Stimulated activated naive CD4-positive, alpha-beta T cell (primary cell): Measurements from ENCODE around the gene TSHZ2.
A peak's percentile ranks its signal among the peaks of the same experiment; 100 is the strongest.

Source experiments
- DNase-seq, 6 experiments: peaks; one replicate each; lab custom pipeline; 2025; lab: John Stamatoyannopoulos, UW

TSHZ2 gene

DNA sequence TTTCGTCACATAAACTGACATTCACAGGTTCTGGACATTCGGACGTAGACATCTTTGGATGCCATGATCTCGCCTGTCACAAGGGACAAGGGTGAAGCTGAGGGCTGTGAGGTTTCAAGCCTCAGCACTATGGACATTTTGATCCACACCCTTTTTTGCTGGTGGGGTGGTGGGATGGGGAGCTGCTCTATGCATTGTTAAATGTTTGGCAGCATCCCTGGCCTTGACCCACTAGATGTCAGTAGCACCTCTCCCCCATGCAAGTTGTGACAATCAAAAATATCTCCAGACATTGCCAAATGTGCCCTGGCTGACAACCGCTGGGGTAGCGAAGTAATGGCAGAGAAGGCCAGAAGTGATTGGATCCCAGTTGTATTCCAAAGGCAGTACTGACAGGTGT is 229.4 kb downstream of the TSHZ2 start:
- no peak for DNase-seq

DNA sequence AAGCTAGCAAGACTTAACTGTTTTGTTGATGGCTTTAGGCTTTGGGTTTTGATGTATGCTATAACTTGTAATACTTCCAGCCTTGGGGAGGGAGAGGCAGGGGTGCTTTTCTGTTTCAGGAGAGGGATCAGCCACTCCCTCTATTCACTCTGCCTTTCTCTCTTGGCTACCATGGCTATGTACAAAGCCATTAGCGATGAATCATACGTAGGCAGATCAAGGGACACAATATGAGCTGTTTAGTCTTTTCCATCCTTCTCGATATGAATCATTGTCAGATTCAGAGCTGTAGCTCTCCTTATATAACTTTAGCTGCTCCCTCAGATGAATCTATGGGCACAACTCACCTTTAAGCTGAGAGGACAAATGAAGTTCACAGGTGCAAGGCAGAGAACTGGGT is 230.6 kb downstream of the TSHZ2 start:
- DNase-seq = no peak

DNA sequence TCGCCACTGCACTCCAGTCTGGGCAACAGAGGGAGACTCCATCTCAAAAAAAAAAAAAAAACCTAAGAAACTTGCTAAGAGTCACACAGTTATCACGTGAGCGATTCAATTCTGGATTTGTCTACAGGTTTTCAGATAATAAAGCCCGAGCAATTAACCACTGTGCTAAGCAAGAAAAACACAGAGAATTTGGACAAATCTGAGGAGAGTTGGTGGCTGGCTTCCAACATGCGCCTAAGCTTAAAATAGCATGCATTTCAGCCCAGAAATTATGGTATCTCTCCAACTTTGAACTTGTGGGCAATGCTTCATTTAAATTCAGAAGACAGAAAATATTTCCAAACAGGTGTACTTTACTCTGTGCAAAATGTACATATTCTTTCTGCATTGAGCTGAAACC is 232.9 kb downstream of the TSHZ2 start:
- DNase-seq = no peak

DNA sequence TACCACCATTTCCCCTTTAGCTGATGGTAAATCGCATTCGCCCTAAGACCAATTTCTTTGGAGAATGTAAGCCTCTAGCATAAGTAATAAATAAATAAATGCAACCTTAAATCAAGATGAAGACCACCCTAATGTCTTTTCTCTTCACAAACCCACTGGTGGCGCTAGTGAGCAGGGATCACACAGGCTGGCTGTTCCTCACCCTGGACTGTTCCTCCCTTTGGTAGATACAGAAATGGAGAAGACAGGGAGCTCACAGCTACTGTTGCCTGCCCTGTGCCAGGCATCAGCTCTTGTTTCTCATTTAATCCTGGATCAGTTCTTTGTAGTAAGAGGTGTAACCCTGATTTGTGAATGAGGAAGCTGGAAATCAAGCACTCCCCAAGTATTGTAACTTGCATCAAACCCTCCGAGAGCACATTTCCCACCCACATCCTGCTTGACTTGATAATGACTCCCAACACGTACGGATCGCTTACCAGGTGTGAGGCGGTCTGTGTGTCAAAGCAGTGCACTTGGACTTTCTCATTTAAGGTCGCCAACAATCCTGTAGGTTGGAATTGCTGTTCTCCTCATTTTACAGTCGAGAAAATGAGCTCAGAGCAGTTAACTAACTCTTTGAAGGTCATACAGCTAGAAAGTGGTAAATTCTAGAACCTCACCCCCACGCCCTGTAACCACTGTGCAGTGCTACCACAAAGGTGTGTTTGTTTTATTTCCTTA is 236.1 kb downstream of the TSHZ2 start:
- peak in 3 of 6 experiments; percentile 10 to 45 (median 31) for DNase-seq

DNA sequence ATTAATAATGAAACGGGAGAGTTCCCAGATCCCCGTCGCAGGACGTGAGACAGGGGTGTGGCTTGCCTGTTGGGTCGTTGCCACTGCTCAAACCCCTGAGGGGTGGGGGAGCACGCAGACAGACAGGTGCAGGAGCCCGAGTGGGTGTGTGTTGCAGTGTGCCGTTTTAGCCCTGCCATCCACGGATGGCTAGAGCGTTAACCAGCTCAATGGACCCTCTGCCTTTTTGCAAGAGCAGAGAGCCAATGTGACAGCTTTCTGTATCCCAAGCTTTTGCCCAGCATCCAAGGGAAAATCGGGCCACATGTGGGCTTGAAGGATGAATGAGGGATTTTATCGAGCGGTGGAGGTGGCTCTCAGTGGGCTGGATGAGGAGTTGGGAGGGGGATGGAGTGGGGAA is 237.9 kb downstream of the TSHZ2 start:
- no peak for DNase-seq

DNA sequence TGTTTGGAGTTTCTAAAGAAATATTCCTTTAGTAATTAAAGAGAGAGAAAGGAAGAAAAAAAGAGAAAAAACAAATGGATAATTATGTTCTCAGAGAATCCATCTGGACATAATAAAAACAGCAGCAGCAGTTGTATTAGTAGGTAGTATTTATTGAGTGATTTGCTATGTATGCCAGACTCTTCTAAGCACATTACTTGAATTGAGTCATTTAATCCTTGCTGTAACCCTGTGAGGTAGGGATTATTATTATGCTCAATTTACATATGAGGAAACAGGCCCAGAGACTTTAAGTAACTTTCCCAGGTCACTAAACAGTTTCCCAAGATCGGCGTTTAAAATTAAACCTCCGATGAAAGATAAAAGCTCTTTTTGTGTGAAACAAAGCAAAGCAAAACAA is 238.8 kb downstream of the TSHZ2 start:
- no peak for DNase-seq

DNA sequence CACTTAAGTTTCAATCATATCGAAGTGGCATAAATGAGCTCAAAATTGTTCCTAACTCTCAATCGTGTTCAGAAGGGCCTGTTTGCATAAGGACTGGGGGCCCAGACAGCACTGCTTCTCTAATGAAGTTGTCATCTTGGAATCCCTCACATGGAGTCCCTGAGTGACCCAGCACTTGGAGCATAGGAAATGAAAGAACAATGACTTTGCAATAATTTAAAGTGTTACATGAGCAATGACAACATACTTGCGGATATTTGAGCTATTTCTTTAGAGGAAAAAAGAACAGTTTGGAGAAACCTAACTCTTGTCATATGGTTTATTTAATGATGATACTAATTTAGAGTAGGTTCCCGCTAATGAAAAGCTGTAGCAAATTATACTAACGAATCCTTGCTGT is 239.9 kb downstream of the TSHZ2 start:
- no peak for DNase-seq

DNA sequence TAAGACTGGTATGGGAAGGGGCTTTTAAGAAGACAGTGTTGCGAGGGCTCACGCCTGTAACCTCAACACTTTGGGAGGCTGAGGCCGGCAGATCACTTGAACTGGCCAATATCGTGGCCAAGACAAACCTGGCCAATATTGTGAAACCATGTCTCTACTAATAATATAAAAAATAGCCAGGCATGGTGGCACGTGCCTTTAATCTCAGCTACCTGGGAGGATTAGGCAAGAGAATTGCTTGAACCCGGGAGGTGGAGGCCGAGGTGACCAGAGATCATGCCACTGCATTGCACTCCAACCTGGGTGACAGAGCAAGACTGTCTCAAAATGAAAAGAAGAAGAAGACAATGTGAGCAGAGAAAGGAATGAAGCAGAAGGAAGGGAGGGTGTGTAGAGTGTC is 242.2 kb downstream of the TSHZ2 start:
- DNase-seq = no peak

DNA sequence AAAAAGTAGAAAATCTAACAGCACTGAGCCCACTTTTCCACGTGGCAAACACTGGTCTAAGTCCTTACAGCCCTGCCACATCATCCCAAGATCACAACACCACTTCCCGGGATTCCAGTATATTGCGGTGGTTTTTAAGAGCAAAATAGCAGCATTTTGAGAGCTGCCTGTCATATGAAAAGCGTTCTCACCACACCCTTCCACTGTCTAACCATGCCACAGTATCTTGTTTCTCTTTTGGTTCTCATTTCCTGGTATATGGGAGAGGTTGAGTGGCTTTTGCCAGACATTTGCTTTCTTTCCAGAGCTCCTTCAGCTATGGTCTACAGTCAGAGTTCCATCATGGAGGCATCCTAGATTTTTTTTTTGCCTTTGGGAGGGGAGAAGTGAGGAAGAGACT is 243.0 kb downstream of the TSHZ2 start:
- DNase-seq = peak in 3 of 6 experiments; percentile 10 to 41 (median 12)

DNA sequence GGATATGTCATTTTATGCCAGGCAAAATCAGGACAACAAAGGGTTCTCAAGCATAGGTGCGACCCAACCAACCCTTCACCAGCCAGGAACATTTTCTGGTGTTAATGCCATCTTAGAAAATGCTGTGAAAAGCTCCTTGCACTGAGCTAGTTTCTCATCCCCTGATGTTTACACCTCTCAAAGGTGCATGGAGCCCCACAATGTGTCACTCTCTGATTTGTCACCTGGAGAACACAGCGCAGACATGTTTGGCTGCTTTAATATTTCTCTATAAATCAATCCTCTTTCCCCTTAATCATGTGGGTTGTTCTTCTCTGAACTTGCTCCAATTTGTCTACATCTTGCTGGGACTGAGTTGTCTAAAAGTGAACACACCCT is 244.3 kb downstream of the TSHZ2 start:
- no peak for DNase-seq

DNA sequence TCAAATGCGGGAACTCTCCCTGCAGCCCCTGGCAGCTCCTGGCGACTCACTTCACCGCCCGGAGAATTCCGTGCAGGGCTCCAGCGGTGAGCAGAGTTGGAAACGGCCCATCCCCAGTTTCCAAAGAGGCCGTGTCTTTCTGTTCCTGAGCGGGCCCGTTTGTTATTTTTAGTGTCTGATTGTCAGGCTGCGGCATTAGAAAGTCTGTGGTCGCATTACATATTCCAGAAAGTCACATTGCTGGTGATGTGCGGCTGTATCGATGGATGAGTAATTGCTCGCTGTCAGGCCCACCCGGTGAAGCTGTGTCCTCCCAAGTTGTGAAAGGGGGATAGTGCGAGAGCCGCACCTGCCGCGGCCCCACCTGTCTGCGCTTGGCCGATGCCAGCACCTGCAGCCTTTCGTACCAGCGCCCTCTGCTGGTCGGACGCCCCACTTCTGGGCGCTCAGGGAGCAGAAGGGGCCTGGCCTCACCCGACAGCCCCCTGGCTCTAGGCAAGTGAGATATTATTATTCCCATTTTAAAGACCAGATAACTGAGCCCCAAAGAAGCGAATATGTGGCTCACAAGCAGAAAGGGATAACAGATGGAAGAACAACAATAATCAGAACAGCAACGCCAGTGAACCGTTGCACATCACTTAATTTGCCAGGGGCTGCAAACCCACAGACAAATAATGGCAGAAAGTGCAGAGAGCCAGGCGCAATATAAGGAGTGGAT is 244.9 kb downstream of the TSHZ2 start:
- peak; percentile 62 to 87 (median 74) for DNase-seq

DNA sequence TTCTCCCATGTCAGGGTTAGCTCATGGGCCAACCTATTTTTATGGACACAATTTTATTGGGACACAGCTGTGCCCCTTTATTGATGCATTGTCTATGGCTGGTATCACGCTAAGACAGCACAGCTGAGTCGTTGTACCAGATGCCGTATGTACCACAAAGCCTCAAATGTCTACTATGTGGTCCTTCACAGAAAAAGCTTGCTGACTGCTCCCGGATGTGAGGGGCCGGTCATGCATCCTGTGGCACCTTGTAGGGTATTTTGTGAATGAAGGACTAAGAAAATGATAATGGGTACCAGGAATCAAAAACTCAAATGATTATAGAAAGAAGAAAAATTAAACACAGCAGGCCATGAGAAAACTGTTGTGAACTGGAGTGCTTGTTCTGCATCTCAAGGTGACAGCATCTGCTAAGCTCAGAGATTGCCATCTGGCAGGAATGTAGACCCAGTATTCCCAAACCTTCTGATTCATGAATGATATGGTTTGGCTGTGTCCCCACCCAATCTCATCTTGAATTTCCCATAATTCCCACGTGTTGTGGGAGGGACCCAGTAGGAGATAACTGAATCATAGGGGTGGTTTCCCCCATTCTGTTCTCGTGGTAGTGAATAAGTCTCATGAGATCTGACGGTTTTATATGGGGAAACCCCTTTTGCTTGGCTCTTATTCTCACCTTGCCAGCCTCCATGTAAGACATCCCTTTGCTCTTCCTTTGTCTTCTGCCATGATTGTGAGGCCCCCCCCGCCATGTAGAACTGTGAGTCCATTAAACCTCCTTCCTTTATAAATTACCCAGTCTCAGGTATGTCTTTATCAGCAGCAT is 248.5 kb downstream of the TSHZ2 start:
- DNase-seq = no peak

DNA sequence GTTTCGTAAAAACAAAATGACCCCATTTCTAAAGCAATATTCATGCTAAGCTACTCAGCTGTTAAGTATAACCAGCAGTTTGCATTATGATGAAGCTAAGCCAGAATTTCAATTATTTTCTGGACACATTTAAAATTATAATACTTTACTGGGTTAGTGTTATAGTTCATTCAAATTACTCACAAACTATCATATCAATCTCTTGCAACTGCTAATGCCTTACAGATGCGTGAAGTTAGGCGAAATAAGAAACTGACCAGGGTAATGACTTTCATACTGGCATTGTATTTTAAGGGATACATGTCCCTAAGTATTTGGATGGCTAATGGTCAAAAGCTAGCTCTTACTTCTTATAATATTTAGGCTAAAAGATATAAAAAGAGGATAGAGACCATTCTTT is 249.6 kb downstream of the TSHZ2 start:
- no peak for DNase-seq

DNA sequence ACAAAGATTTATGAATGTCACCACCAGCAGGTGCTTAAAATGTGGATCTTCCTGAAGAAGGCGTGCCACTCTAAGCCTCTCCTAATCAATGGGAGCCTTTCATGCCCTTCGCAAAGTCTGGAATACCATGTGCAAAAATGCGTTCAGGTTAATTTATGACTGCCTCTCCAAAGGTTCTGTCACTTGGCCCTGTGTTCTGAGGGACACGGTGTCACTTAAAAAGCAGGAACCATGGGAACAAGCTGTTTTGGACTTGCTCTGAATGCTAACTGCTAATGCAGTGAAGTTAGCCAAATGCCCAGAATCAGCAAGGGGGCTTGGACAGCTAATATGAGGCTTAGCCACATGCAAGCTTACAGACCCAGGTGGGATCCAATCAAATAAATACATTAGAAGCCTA is 250.3 kb downstream of the TSHZ2 start:
- no peak for DNase-seq

DNA sequence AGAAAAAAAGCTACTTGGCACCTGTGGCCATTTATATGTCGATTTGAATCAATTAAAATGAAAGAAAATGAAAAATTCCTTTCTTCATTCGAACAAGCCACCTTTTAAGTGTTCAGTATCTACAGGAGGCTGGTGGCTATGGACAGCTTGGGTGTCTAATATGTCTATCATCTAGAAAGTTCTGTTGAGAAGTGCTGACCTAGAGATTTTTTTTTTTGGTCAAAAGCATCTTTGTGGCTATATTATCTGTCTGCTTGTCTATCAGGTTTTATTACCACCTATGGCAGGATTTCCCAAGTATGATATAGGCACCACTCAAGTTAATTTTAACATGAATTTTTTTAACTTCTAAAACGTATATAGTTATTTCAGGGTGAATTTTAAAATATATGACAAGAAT is 250.8 kb downstream of the TSHZ2 start:
- no peak for DNase-seq

DNA sequence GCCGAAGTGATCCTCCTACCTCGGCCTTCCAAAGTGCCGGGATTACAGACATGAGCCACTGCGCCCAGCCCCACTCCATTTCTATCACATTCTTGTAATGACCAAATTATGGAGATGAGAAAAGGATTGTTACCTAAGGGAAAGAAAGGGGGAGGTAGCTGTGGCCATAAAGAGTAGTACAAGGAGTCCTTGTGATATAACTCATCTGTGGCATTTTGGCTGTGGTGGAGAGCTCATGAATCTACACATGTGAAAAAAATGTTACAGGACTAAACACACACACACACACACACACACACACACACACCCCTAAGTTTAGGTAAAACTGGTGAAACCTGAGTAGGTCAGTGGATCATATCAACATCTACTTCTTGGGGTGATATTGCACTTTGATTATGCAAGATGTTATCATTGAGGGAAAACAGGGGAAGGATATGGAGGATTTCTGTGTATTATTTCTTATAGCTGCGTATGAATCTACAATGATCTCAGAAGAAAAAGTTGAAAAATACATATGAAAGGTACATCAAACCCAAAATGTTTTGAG is 251.5 kb downstream of the TSHZ2 start:
- no peak for DNase-seq

DNA sequence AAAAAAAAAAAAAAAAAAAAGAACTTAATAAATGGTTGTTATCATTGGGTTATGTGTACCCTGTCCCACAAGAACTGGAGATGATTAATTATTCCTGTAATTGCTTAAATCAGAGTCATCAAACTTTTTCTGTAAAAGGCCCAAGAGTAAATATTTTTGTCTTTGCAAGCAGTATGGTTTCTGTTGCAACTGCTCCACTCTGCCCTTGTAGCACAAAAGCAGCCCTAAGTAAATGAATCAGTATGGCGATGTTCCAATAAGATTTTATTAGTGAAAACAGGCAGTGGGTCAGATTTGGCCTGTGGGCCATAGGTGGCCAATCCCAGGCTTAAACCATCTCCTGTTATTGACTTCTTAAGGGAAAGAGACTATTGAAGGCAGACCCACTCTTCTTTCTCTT is 252.7 kb downstream of the TSHZ2 start:
- no peak for DNase-seq

DNA sequence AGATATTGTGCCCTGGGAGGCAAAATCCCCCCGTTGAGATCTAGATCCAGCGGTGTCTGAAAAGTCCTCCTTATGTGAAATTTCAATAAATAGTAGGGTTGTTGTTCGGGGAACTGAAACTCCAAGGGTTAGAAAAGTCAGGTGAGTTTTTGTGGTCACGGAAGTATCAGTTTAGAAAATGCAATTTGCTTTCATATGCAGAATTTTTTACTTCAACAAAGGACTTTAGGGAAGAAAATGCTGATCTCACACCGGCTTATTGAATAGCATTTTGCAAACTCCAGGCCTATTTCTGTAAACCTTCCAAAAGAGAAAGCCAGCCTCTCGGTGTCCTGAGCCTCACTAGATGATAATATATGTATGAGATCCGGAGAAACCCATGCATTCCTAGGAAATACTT is 254.7 kb downstream of the TSHZ2 start:
- no peak for DNase-seq

DNA sequence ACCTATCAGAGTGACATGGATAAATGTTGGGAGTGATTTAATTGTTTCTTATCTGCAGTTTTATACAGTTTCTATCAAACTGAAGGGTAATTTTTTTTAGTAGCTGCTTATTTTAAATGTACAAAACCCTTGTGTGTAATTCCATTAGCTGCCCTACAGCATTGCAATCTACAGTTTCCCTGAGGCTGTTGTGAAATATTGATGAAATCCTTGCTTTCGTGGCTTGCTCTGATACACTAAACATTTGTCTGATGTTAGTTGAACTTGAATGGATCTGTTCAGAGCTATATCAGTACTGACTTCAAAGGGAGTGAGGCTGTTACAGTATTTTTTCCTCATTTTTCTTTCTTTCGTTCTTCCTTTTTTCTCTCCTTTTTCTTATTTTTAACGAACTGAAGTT is 255.4 kb downstream of the TSHZ2 start:
- DNase-seq = no peak

DNA sequence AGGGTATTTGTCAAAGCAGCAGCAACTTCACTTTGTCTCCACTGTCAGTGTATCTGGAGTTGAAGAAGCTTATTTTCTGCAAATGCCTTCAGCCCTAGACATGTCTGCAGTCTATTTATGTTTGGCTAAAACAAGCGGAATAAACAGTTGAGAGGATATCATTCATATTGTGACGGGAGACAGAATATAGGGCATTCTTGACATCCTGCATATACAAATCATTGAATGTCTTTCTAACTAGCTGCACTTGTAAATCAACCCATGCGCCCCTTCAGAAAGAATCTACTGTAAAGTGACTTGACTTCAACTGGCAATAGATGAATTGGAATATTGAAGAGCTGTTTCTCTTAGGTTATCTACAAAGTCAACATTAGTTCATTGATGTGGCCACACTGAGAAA is 258.9 kb downstream of the TSHZ2 start:
- DNase-seq = no peak

DNA sequence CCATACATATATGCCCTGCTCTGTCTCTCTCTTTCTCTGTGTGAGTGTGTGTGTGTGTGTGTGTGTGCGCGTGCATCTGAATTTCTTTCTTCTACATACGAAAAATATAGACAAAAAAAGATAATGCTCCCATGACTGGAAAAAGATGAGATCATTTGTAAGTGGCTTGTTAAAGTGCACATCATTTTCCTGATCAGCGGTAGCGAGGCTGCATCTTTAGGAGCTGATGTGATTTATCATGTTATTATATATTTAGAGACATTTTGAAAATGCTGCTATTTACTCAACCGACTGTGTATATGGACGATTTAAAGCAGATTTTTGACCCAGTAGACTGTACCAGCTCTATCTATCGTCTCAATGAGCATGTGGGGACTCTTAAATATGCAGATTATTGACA is 265.3 kb downstream of the TSHZ2 start:
- DNase-seq = no peak

DNA sequence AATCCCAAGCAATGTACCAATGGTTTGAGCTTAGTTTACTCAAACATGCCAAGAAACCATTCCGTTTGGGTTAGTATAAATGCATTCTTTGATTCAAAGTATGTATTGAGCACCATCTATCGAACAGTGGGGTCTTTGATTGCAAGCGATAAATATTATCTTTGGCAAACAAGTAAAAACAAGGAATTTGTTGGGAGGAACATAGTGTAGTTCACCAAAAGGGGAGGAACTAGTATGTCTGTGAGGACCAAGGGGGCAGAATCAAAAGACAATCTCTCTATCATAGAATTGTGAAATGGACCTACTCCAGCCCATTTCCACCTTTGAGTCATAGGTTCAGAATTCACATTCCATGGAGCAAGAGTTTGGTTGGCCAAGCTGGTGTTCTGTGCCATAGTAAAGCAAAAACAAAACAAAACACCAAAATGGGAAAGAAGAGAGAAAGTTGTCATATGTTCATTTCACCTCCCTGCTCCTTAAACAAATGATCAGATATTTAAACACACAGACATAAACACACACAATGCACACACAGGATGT is 266.0 kb downstream of the TSHZ2 start:
- DNase-seq = no peak
